HepG2 (cell line): ENCODE data around the gene TBX6. TPM values are rescaled to one million over a fixed set of nuclear protein-coding genes. Genes with fewer than 3 reads are reported as not detected.

Experiments used
- AGO2 ChIP-seq: fragments of 200-400 bp; formaldehyde crosslinking; optimal IDR thresholded peaks from 2 replicates; pipeline ENCODE3; 2017; ENCODE audit warnings: mild to moderate bottlenecking, low read depth, low read length, moderate library complexity
- CHD2 ChIP-seq: IDR thresholded peaks from 2 replicates; pipeline ENCODE4 v1.6.1; 2011; ENCODE audit warnings: low read depth, low read length, improper control_type of control experiment
- KAT8 ChIP-seq: IDR thresholded peaks from 2 replicates; pipeline ENCODE4 v1.6.1; 2016; ENCODE audit warnings: missing genetic modification reagents, missing compliant biosample characterization
- MTF1 ChIP-seq: sonication (generic); formaldehyde crosslinking; IDR thresholded peaks from 2 replicates; pipeline ENCODE4 v1.5.0; 2020; ENCODE audit warnings: missing genetic modification reagents
- NR2C2 ChIP-seq: sonication (generic); formaldehyde crosslinking; IDR thresholded peaks from 2 replicates; pipeline ENCODE4 v1.4.0; 2020; ENCODE audit warnings: missing genetic modification reagents, mild to moderate bottlenecking, moderate library complexity, borderline replicate concordance
- PCBP2 ChIP-seq: fragments of 200-400 bp; formaldehyde crosslinking; optimal IDR thresholded peaks from 2 replicates; pipeline ENCODE3; 2018; ENCODE audit warnings: low read length, low read depth; ENCODE audit not compliant: poor library complexity, severe bottlenecking
- POLR2AphosphoS5 ChIP-seq: IDR thresholded peaks from 2 replicates; pipeline ENCODE4 v1.6.1; 2012; ENCODE audit warnings: low read depth, low read length
- RNF219 ChIP-seq: sonication (generic); formaldehyde crosslinking; IDR thresholded peaks from 2 replicates; pipeline ENCODE4 v1.5.0; 2020; ENCODE audit warnings: mild to moderate bottlenecking, missing genetic modification reagents
- SNAPC5 ChIP-seq: sonication (generic); formaldehyde crosslinking; IDR thresholded peaks from 2 replicates; pipeline ENCODE4 v1.8.1; 2023; ENCODE audit warnings: mild to moderate bottlenecking, missing genetic modification reagents, borderline replicate concordance
- YY1 ChIP-seq: IDR thresholded peaks from 2 replicates; pipeline ENCODE4 v1.6.1; 2011; ENCODE audit warnings: low read length, low read depth, moderate library complexity, mild to moderate bottlenecking; ENCODE audit not compliant: insufficient read depth, insufficient replicate concordance
- ZBTB26 ChIP-seq: IDR thresholded peaks from 2 replicates; pipeline ENCODE4 v1.6.1; 2016; ENCODE audit warnings: missing compliant biosample characterization, missing genetic modification reagents, borderline replicate concordance
- ZBTB34 ChIP-seq: sonication (generic); formaldehyde crosslinking; IDR thresholded peaks from 2 replicates; pipeline ENCODE4 v1.8.0; 2022; ENCODE audit warnings: mild to moderate bottlenecking, missing genetic modification reagents
- ZFP91 ChIP-seq: sonication (generic); formaldehyde crosslinking; IDR thresholded peaks from 2 replicates; pipeline ENCODE4 v1.9.0; 2022; ENCODE audit warnings: missing genetic modification reagents, mild to moderate bottlenecking, borderline replicate concordance
- ZKSCAN5 ChIP-seq: sonication (generic); formaldehyde crosslinking; IDR thresholded peaks from 2 replicates; pipeline ENCODE4 v1.5.1; 2020; ENCODE audit warnings: mild to moderate bottlenecking, missing genetic modification reagents
- ZMYM4 ChIP-seq: sonication (generic); formaldehyde crosslinking; IDR thresholded peaks from 2 replicates; pipeline ENCODE4 v1.8.1; 2023; ENCODE audit warnings: mild to moderate bottlenecking, missing genetic modification reagents
- ZNF44 ChIP-seq: sonication (generic); formaldehyde crosslinking; IDR thresholded peaks from 2 replicates; pipeline ENCODE4 v1.5.1; 2020; ENCODE audit warnings: mild to moderate bottlenecking, missing genetic modification reagents
- ZNF468 ChIP-seq: sonication (generic); formaldehyde crosslinking; IDR thresholded peaks from 2 replicates; pipeline ENCODE4 v1.8.0; 2022; ENCODE audit warnings: mild to moderate bottlenecking, moderate library complexity, missing genetic modification reagents
- ZNF570 ChIP-seq: sonication (generic); formaldehyde crosslinking; IDR thresholded peaks from 2 replicates; pipeline ENCODE4 v1.4.0; 2020; ENCODE audit warnings: mild to moderate bottlenecking, missing genetic modification reagents, borderline replicate concordance
- ZNF704 ChIP-seq: sonication (generic); formaldehyde crosslinking; IDR thresholded peaks from 2 replicates; pipeline ENCODE4 v1.8.1; 2023; ENCODE audit warnings: mild to moderate bottlenecking, inconsistent platforms, moderate library complexity, missing genetic modification reagents, borderline replicate concordance
- ZNF878 ChIP-seq: sonication (generic); formaldehyde crosslinking; IDR thresholded peaks from 2 replicates; pipeline ENCODE4 v1.8.1; 2023; ENCODE audit warnings: mild to moderate bottlenecking, missing genetic modification reagents, moderate library complexity
- polyA plus RNA-seq, 8 experiments: library from polyadenylated mRNA; depleted of rRNA in 3 of 8; stranded (reverse) in 7 of 8; unstranded in 1 of 8; fragments of >200 nt; fragmentation: Illumina TruSeq in 4 of 8; extraction: Trizol in 4 of 8; gene quantifications; 2 replicates each; pipeline versions ENCODE4 v1.2.1 to v1.2.3, GENCODE V29; 2011 to 2016; ENCODE audit warnings: low read depth in 4 of 8, missing spikeins in 1 of 8, mixed read lengths in 1 of 8; ENCODE audit not compliant: insufficient read depth in 1 of 8
- total RNA-seq, 5 experiments: library from RNA; depleted of rRNA; stranded (reverse); fragments of >200 nt; fragmentation: Illumina TruSeq; extraction: Trizol; gene quantifications; 2 replicates each; pipeline ENCODE4 v1.2.3, GENCODE V29; 2016; ENCODE audit warnings: low read depth in 1 of 5

TBX6 gene
- total and polyA plus RNA-seq, 2 of the 13 experiments (the other 11 are each of a cell fraction or from before 2014, with no cell fraction given) = 0.24 to 0.42 TPM

- TF ChIP-seq ZNF704 (CRISPR knock-in tag) = no peak
- TF ChIP-seq ZBTB26 = peak; percentile 65; the same call in 1 of the 2 replicates
- peak; percentile 91 for TF ChIP-seq NR2C2 (CRISPR knock-in tag)
- TF ChIP-seq AGO2 = no peak
- peak; percentile 79 for TF ChIP-seq KAT8 (CRISPR knock-in tag)
- peak; percentile 95; the same call in 1 of the 2 replicates for TF ChIP-seq ZNF44 (CRISPR knock-in tag)
- peak; percentile 46; the same call in 1 of the 2 replicates for TF ChIP-seq ZKSCAN5 (CRISPR knock-in tag)
- no peak for TF ChIP-seq CHD2
- TF ChIP-seq ZNF878 (CRISPR knock-in tag) = peak; percentile 50; the same call in 1 of the 2 replicates
- no peak for TF ChIP-seq MTF1
- TF ChIP-seq YY1 = peak; percentile 85
- TF ChIP-seq ZNF570 (CRISPR knock-in tag) = peak; percentile 84; the same call in 1 of the 2 replicates
- no peak for TF ChIP-seq PCBP2
- TF ChIP-seq ZBTB34 (CRISPR knock-in tag) = 0 out of 2 replicates have a peak, but pooled peaks have one; percentile 11
- TF ChIP-seq RNF219 (CRISPR knock-in tag) = no peak
- TF ChIP-seq ZNF468 (CRISPR knock-in tag) = 0 out of 2 replicates have a peak, but pooled peaks have one; percentile 78
- peak; percentile 77 for TF ChIP-seq ZFP91 (CRISPR knock-in tag)
- no peak for TF ChIP-seq POLR2AphosphoS5
- TF ChIP-seq ZMYM4 = peak; percentile 62; the same call in 1 of the 2 replicates
- no peak for TF ChIP-seq SNAPC5 (CRISPR knock-in tag)
These were observed 20.7 kb upstream of the TBX6 start (continued) for GRCh38 chr16:30112197-30113030.
